NCI-H2107 treated with DMSO at 0.1 percent for 48 hours (cell line): ENCODE data around the gene VCAN.
A peak's percentile ranks its signal among the peaks of the same experiment; 100 is the strongest.

Experiments used
- DNase-seq: peaks from one replicate; lab custom pipeline; 2025; ENCODE audit not compliant: unreplicated experiment; lab: John Stamatoyannopoulos, UW

VCAN gene

DNA sequence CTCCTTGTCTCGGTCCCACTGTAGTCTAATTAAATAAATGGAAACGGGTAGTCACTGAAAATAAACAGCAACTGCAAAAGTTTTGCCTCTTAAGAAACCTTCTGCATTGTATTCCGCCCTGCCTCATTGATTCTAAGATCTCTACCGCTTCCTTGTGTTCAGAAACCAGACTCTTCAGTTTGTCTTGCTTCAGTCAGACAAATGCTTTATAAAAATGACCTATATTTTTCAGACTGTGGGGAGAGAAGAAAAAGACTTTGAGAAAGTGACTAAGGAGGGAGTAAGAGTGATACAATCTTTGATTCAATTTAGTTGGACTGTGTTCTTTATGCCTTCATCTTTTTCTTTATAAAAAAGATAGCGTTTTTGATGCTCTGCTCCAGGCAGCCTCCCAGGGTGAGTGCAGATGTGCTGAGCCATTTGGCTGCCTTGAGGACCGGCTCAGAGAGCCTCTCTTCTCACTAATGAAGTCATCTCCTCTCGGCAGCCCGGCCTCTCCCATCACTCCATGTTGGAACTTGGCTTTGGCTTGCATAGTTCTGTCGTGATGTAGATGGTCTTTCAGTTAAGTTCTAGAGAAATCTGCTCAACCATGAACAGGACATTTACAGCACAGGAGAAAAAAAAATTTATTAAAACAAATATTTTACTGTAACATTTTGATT lies 4.0 kb upstream of the VCAN start:
- DNase-seq, result no peak

- no peak for DNase-seq
Measured at GRCh38 chr5:83469075-83469474, 2.5 kb upstream of the VCAN start.

DNA sequence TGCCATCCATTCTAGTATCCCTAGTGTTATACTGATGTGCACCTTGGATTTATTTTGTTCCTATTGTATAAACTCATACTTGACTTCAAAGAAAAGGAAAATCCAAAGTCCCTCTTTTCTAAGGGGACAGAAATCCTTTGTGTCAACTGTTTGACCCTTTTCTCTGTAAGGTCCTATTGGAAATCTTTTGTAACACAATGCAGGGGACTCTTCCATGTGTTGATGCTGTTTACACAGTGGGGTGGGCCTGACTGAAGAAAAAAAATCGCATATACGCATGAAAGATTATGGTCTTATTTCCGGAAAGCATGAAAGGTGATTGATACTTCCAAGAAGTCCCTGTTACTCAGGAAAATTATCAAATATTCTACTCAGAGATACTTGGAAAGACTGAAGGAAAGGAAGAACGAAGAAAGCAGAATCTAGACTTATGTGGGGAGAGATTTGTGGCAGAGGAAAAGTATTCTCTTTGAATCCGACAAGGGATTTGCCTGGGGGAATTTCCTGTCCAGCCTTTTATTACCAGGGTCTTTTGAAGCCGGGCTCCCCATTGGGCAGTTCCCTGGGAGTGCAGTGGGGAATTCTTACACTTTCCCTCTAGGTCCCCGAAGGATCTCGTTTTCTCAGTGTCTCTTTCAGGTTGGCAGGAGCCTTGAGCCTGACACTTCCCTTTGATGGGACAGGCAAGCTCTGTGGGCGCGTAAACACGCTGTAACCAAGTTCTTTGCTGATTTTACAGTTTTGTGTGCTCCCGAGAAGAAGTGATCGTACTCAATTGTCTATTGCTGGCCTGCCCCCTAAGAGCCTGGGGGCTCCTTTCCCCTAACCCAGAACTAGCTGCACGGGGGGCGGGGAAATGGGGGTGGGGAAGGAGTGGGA lies 779 bp upstream of the VCAN start:
- DNase-seq, result no peak

- no peak for DNase-seq
Measured at GRCh38 chr5:83472213-83472507, 616 bp downstream of the VCAN start.

DNA sequence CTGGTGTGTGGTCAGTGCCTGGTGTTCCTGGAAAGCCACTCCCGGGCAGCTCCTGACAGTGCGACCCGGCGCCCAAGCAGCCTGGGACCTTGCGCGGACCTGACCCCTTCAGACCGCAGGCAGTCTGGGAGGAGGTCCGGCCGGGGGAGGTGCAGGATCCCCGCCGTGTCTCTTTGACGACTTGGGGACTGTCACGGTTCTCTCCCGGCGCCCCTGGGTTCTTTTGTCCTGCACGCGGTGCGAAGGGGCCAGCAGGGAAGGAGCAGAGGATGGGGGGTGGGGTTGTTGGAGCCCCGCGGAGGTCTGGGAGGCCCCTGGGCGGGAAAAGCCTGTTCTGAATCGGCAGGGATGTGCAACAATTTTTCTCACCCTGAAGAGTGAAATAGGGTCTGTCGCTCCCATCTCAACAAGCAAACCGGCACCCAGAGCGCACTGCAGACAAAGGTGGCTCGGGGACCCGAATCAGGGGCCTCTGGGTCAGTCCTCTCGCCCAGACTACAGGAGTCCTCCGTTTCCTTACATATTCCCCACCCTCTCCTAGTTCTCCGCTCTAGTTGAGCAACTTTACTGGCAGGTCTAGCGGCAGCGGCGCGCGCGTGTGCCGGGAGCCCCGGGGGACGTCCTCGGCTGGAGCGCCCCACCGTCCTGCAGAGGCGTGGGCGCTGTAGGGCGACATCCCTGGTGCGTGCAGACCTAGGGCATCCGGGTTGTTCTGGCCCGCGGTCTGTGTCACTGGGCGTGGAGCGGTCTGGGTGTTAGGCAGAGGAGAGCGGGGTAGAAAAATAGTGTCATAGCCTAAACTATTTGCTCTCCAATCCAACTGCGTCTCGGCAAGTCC lies 1.2 kb downstream of the VCAN start:
- no peak for DNase-seq

GRCh38 chr5:83473346-83474160 lies 2.0 kb downstream of the VCAN start:
- DNase-seq, result peak; percentile 6

GRCh38 chr5:83474161-83474796 lies 2.7 kb downstream of the VCAN start:
- DNase-seq, result no peak

DNA sequence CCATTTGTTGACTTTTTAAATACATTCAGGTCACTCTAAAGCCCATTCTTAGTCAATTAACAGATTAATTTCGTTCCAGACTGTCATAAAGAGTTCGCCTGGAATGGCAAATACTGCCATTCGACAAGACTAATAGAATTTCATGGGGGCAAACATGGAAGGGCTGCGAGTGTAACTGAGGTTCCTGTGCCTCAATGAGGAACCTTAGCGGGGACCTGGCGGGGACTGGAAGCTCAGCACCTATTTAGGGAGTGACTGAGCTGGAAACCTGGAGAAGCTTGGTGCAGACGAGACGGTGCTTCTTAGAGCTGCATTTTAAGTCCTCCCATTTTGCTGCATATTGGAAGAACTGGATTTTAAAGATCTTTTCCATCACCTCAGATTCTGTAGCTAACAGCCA lies 3.4 kb downstream of the VCAN start:
- DNase-seq, result no peak

DNA sequence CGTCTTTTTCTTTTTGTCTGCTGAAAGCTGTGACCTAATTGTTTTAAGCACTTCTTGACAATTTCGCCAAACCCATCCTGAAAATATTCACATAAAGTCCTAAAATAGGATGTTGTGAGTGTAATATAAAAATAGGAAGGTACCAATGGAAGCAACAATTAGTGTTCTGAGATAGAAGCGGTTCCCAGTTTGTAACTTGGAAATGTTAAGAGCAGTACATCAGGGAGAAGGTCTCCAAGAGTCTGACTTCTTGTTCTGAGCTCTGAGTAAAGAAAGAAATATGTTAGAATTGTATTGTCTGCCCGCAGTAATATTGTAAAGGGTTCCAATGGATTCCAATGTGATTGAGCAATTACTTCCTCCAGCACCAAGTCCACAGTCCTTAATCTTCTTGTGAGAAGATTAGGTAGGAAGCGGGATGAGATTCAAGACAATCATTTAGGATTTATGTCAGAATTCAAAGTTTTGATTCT lies 3.9 kb downstream of the VCAN start:
- no peak for DNase-seq

GRCh38 chr5:83475935-83476814 lies 4.6 kb downstream of the VCAN start:
- DNase-seq, result no peak

DNA sequence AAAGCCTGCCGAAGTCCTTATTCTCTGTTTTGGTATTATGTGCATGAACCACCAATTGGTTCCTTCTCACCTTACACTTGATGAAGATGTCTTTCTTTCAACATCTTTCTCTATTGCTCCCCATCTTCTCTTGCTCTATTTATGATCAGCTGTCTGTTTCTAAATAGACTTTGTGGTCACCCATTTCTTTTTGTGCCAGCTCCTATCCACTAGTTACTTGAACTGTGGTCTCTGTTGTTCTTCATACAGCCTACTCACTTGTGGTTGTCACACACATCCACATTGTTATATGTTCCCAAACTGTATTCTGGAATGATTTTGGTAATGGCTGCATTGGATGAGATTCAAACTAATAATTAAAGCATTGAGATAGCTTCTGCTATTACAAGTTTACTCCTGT lies 11.4 kb downstream of the VCAN start:
- peak; percentile 47 for DNase-seq

DNA sequence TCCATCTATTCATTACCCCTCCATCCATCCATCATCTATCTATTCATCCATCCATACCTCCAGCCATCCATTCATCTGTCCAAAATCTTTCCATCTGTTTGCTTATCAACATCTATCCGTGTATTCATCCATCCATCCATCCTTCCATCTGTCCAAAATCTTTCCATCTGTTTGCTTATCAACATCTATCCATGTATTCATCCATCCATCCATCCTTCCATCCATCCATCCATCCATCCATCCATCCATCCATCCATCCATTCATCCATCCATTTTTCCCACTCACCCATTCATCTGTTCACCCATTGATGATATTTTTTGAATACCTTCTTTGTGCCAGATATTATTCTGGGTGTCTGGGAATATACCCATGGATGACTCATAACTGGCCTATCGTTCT lies 12.8 kb downstream of the VCAN start:
- DNase-seq, result no peak

DNA sequence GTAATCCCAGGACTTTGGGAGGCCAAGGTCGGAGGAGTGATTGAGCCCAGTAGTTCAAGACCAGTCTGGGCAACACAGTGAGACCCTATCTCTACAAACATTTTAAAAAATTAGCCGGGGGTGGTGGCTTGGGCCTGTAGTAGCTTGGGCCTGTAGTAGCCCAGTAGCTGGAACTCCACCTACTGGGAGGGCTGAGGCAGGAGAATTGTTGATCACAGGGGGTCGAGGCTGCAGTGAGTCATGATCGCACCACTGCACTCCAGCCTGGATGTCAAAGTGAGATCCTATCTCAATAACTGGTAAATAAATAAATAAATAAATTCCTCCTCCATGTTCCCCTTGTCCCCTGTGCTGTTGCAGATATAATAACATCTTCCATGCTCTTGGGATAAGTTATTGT lies 14.3 kb downstream of the VCAN start:
- no peak for DNase-seq

DNA sequence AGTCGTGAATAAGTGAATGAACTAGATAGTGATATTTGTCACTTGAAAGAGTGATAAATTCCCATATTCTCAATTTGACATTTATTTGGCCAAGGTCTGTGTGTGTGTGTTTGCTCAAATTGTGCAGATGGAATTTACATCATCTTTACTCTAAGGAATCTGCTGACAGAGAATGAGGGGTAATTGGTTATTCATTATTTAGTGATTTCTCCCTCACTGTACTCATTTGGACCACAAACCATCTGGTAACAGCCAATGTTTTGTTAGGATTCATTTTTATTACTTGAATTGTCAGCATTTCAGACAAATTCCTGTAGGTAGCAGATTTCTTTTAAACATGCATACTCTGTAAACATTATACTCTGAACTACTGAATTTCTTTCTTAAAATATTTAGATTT lies 15.6 kb downstream of the VCAN start:
- no peak for DNase-seq

DNA sequence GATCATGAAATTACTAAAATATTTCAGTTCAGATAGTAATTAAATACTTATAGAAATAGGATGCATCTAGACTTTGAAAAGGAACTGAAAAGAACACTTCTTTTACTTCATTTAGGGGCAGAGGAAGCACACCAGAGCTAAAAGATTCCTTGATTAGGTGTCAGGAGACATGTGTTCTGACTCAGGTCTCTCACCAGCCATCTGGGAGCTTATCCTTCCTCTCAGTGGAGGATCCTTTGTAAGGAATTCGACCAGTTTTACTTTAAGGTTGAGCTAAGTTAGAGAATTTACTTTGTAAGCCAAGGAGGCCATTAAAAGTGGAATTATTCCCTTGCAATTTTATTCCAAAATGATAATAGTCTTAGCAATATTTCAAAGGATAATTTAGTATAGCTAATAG lies 16.7 kb downstream of the VCAN start:
- DNase-seq, result no peak

- DNase-seq, result no peak
Measured at GRCh38 chr5:83488821-83489220, 17.3 kb downstream of the VCAN start.

DNA sequence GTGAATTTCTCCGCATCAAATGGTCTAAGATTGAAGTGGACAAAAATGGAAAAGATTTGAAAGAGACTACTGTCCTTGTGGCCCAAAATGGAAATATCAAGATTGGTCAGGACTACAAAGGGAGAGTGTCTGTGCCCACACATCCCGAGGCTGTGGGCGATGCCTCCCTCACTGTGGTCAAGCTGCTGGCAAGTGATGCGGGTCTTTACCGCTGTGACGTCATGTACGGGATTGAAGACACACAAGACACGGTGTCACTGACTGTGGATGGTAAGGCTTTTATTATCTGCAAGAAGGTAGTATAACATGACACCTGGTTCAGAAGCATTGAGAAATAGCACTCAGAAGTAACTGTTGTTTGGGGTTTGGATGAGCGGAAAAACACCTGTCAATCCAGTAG lies 18.7 kb downstream of the VCAN start:
- no peak for DNase-seq

DNA sequence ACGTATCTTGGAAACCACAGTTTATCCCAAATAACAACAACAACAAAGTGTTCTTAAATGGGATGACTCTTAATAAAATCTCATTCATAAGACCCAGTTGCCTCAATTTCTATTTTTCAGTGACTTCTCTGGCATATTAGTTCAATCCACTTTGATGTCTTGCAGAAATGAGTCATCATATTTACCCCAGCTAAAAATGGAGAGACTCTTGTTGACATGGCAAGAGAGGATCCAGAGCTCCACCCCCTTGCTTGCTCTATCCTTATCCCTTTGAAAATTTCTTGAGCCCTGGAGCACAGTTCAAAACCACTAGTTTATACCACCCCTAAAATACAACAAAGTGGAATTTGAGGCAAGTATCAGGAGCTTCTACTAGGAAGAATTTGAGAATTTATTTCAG lies 20.8 kb downstream of the VCAN start:
- no peak for DNase-seq

DNA sequence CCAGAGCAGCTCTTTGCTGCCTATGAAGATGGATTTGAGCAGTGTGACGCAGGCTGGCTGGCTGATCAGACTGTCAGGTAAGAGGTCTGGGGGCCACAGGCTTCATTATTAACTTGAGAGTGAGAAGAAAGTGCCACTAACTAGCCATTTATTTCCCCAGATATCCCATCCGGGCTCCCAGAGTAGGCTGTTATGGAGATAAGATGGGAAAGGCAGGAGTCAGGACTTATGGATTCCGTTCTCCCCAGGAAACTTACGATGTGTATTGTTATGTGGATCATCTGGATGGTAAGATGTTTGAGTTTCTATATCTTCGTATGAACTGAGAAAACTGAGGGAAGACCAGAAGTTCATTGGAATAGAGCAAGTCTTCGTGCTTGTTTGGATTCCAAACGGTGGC lies 22.1 kb downstream of the VCAN start:
- DNase-seq, result no peak
